Smooth muscle cell (in vitro differentiated cells): Measurements from ENCODE around the gene KRT33B. TPM values are rescaled to one million over a fixed set of nuclear protein-coding genes. Genes with fewer than 3 reads are reported as not detected.

ENCODE experiments used
- DNase-seq: peaks from one replicate; lab custom pipeline; 2025; ENCODE audit not compliant: unreplicated experiment; lab: John Stamatoyannopoulos, UW
- H2AFZ ChIP-seq: fragments of 200-600 bp; sonication (generic); 2 replicates; pipeline ENCODE4 v1.6.0; 2016; ENCODE audit warnings: antibody characterized with exemption, low read depth, mild to moderate bottlenecking
- H3F3A ChIP-seq: fragments of 200-600 bp; sonication (generic); 2 replicates; pipeline ENCODE4 v1.6.0; 2017; ENCODE audit warnings: antibody characterized with exemption, low read depth
- H3K27ac ChIP-seq: fragments of 200-600 bp; sonication (generic); 2 replicates; pipeline ENCODE4 v1.5.1; 2016; ENCODE audit warnings: low read depth, mild to moderate bottlenecking
- H3K27me3 ChIP-seq: fragments of 200-600 bp; sonication (generic); 2 replicates; pipeline ENCODE4 v1.6.1; 2016; ENCODE audit warnings: low read depth, mild to moderate bottlenecking
- H3K36me3 ChIP-seq: fragments of 200-600 bp; sonication (generic); 2 replicates; pipeline ENCODE4 v1.5.1; 2016; ENCODE audit warnings: low read depth
- H3K4me1 ChIP-seq: fragments of 200-600 bp; sonication (generic); 2 replicates; pipeline ENCODE4 v1.5.1; 2016; ENCODE audit warnings: low read depth
- H3K4me2 ChIP-seq: fragments of 200-600 bp; sonication (generic); 2 replicates; pipeline ENCODE4 v1.6.0; 2016; ENCODE audit warnings: mild to moderate bottlenecking
- H3K4me3 ChIP-seq: fragments of 200-600 bp; sonication (generic); 2 replicates; pipeline ENCODE4 v1.5.1; 2016; ENCODE audit warnings: mild to moderate bottlenecking
- H3K79me2 ChIP-seq: fragments of 200-600 bp; sonication (generic); 2 replicates; pipeline ENCODE4 v1.6.0; 2016; ENCODE audit warnings: low read depth, mild to moderate bottlenecking
- H3K9ac ChIP-seq: fragments of 200-600 bp; sonication (generic); 2 replicates; pipeline ENCODE4 v1.6.0; 2016; ENCODE audit warnings: low read depth
- H3K9me3 ChIP-seq: fragments of 200-600 bp; sonication (generic); replicated peaks from 2 replicates; pipeline ENCODE4 v1.5.1; 2016; ENCODE audit warnings: low read depth
- H4K20me1 ChIP-seq: fragments of 200-600 bp; sonication (generic); 2 replicates; pipeline ENCODE4 v1.6.0; 2016; ENCODE audit warnings: low read depth
- CTCF ChIP-seq: fragments of 200-600 bp; sonication (generic); IDR thresholded peaks from 2 replicates; pipeline ENCODE4 v1.5.1; 2017; ENCODE audit warnings: borderline replicate concordance, mild to moderate bottlenecking, antibody characterized with exemption; ENCODE audit not compliant: insufficient read depth, poor library complexity, severe bottlenecking
- WGBS: methylation state at CpG from one replicate; pipeline ENCODE4 v1.1.7; 2016; ENCODE audit warnings: low lambda C conversion rate; 5-methylcytosine and 5-hydroxymethylcytosine counted together
- polyA plus RNA-seq: library from polyadenylated mRNA; unstranded; fragments of >200 nt; fragmentation: Nextera tagmentation; extraction: Ambion mirVana; gene quantifications from 2 replicates; pipeline ENCODE4 v1.2.1, GENCODE V29; 2016
- total RNA-seq: library from RNA; depleted of rRNA; stranded (reverse); fragments of >200 nt; gene quantifications from 2 replicates; pipeline ENCODE4 v1.2.3, GENCODE V29; 2014

KRT33B gene
- total and polyA plus RNA-seq, 2 experiments from 2014 or later, result 1.1 to 2.7 TPM

- no peaks in the 10 kb centered on the region for H3K79me2 ChIP-seq
- no peaks in the 10 kb centered on the region for H4K20me1 ChIP-seq
- no peak overlapping the region for H2AFZ ChIP-seq
- no peak overlapping the region for H3K4me2 ChIP-seq
- peaks cover 9% of the 10 kb centered on the region for H3F3A ChIP-seq
- H3K9me3 ChIP-seq, result no peaks in the 10 kb centered on the region
- H3K4me3 ChIP-seq, result no peak overlapping the region
- WGBS, result 78% methylated on average over 5 of the region's 5 CpGs
- H3K27ac ChIP-seq, result no peak overlapping the region
- no peak for TF ChIP-seq CTCF
- H3K27me3 ChIP-seq, result no peaks in the 10 kb centered on the region
- no peak for DNase-seq
- no peaks in the 10 kb centered on the region for H3K4me1 ChIP-seq
- H3K36me3 ChIP-seq, result no peaks in the 10 kb centered on the region
- no peak overlapping the region for H3K9ac ChIP-seq
Observed at GRCh38 chr17:41406205-41406604, 36.6 kb upstream of the KRT33B start.

GRCh38 chr17:41404024-41404671, 34.5 kb upstream of the KRT33B start:
- H3K27me3 ChIP-seq, result no peaks in the 10 kb centered on the region
- H3K9me3 ChIP-seq, result no peaks in the 10 kb centered on the region
- TF ChIP-seq CTCF, result no peak
- no peak overlapping the region for H3K4me3 ChIP-seq
- no peak for DNase-seq
- no peaks in the 10 kb centered on the region for H3K36me3 ChIP-seq
- H3K27ac ChIP-seq, result peak overlapping the region; percentile 94
- no peak overlapping the region for H2AFZ ChIP-seq
- WGBS, result 31% methylated on average over 7 of the region's 7 CpGs
- no peaks in the 10 kb centered on the region for H3K4me1 ChIP-seq
- no peaks in the 10 kb centered on the region for H3K79me2 ChIP-seq
- H3K4me2 ChIP-seq, result peak overlapping the region; percentile 61
- H3K9ac ChIP-seq, result peak overlapping the region; percentile 81
- peaks cover 9% of the 10 kb centered on the region for H3F3A ChIP-seq
- no peaks in the 10 kb centered on the region for H4K20me1 ChIP-seq

- H3F3A ChIP-seq, result peaks cover 9% of the 10 kb centered on the region
- no peaks in the 10 kb centered on the region for H4K20me1 ChIP-seq
- H3K9me3 ChIP-seq, result no peaks in the 10 kb centered on the region
- peak overlapping the region; percentile 61 for H3K4me2 ChIP-seq
- no peaks in the 10 kb centered on the region for H3K4me1 ChIP-seq
- H3K9ac ChIP-seq, result peak overlapping the region; percentile 41
- TF ChIP-seq CTCF, result no peak
- H2AFZ ChIP-seq, result no peak overlapping the region
- no peaks in the 10 kb centered on the region for H3K36me3 ChIP-seq
- WGBS, result 50% methylated on average over 4 of the region's 4 CpGs
- no peak overlapping the region for H3K4me3 ChIP-seq
- DNase-seq, result no peak
- H3K79me2 ChIP-seq, result no peaks in the 10 kb centered on the region
- peak overlapping the region; percentile 94 for H3K27ac ChIP-seq
- H3K27me3 ChIP-seq, result no peaks in the 10 kb centered on the region
Observed at GRCh38 chr17:41403404-41404023, 33.9 kb upstream of the KRT33B start.

- H3K9ac ChIP-seq, result peak overlapping the region; percentile 37
- no peak for DNase-seq
Observed at GRCh38 chr17:41402161-41402560, 32.5 kb upstream of the KRT33B start.

More at GRCh38 chr17:41402161-41402560, 32.5 kb upstream of the KRT33B start:
- H2AFZ ChIP-seq, result no peak overlapping the region
- H4K20me1 ChIP-seq, result no peaks in the 10 kb centered on the region
- no peak overlapping the region for H3K4me3 ChIP-seq
- H3K4me2 ChIP-seq, result no peak overlapping the region
- H3K4me1 ChIP-seq, result no peaks in the 10 kb centered on the region
- no peak for TF ChIP-seq CTCF
- WGBS, result 64% methylated on average over 5 of the region's 5 CpGs
- H3K36me3 ChIP-seq, result no peaks in the 10 kb centered on the region
- H3K79me2 ChIP-seq, result no peaks in the 10 kb centered on the region
- no peaks in the 10 kb centered on the region for H3K9me3 ChIP-seq
- H3K27ac ChIP-seq, result peak overlapping the region; percentile 46
- H3K27me3 ChIP-seq, result no peaks in the 10 kb centered on the region
- H3F3A ChIP-seq, result peaks cover 9% of the 10 kb centered on the region
